GM18858 (cell line): ENCODE data around the gene TP53TG5.

Source experiments
- ATAC-seq: cut with Tn5 transposase; IDR thresholded peaks from one replicate; pipeline ENCODE4 v1.9.1; 2021; ENCODE audit not compliant: unreplicated experiment

Gene TP53TG5

GRCh38 chr20:45406260-45407066 lies 28.3 kb upstream of the TP53TG5 start:
- ATAC-seq, result no peak

- ATAC-seq, result no peak
These were observed 27.6 kb upstream of the TP53TG5 start for GRCh38 chr20:45405571-45406259.

GRCh38 chr20:45404438-45404837 lies 26.3 kb upstream of the TP53TG5 start:
- no peak for ATAC-seq

- no peak for ATAC-seq
These were observed 24.8 kb upstream of the TP53TG5 start for GRCh38 chr20:45402946-45403345.

- no peak for ATAC-seq
These were observed 22.4 kb upstream of the TP53TG5 start for GRCh38 chr20:45400346-45401031.

- no peak for ATAC-seq
These were observed 20.9 kb upstream of the TP53TG5 start for GRCh38 chr20:45399018-45399417.

- ATAC-seq, result no peak
These were observed 16.9 kb upstream of the TP53TG5 start for GRCh38 chr20:45395114-45395415.

GRCh38 chr20:45394221-45395113 lies 16.3 kb upstream of the TP53TG5 start:
- no peak for ATAC-seq

- ATAC-seq, result no peak
These were observed 14.6 kb upstream of the TP53TG5 start for GRCh38 chr20:45392733-45393132.

- no peak for ATAC-seq
These were observed 13.4 kb upstream of the TP53TG5 start for GRCh38 chr20:45391559-45391958.

- no peak for ATAC-seq
These were observed 12.8 kb upstream of the TP53TG5 start for GRCh38 chr20:45390931-45391330.

GRCh38 chr20:45387274-45387673 lies 9.1 kb upstream of the TP53TG5 start:
- no peak for ATAC-seq

GRCh38 chr20:45377269-45377668 lies 856 bp downstream of the TP53TG5 start:
- ATAC-seq, result no peak

- no peak for ATAC-seq
These were observed 3.2 kb downstream of the TP53TG5 start for GRCh38 chr20:45374966-45375365.

GRCh38 chr20:45374101-45374467 lies 4.0 kb downstream of the TP53TG5 start:
- ATAC-seq, result no peak

- ATAC-seq, result peak; percentile 57
These were observed 4.6 kb downstream of the TP53TG5 start for GRCh38 chr20:45373353-45374100.

GRCh38 chr20:45372646-45373352 lies 5.3 kb downstream of the TP53TG5 start:
- ATAC-seq, result no peak

GRCh38 chr20:45372241-45372640 lies 5.9 kb downstream of the TP53TG5 start:
- ATAC-seq, result no peak

GRCh38 chr20:45370571-45371160 lies 7.5 kb downstream of the TP53TG5 start:
- no peak for ATAC-seq
